ENCODE results near the gene ZNRF2.
"Not testable (repeated sequence)": the region's sequence is repeated elsewhere in the genome, so short reads cannot be mapped to it uniquely, and the experiment has no call there.

Gene ZNRF2

DNA sequence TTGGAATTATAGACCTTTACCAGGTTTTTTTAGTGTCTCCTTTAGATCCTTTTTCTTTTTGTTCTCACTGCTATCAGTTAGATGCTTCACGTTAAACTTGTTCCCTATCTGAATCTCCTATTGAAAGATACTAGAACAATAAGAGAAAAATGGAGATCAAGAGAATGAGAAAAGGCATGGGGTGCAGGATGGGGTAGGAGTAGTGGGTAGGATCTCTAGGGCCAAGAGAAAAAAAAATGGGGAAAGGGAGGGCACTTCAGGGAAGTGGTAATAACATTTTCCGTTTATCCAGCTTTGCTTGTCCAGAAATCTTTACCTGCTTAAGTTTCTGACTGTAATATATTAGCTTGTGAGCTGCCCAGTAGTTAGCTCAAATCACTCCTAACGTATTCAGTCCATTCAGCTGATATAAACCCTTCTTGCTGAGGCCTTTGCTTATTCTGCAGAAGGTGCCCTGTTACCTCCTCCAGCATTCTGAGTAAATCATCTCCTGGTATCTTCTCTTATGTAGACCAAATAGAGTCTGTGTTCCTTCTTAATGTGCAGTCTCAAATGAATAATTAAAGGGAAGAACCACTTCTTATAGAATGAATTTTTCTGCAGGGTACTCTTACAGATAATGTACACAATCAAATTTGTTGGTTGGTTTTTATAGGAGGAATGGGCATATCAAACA lies 69.7 kb downstream of the ZNRF2 start:
- DNase-seq (ENCODE audit: low read depth in 3 of 3), result no peak

DNA sequence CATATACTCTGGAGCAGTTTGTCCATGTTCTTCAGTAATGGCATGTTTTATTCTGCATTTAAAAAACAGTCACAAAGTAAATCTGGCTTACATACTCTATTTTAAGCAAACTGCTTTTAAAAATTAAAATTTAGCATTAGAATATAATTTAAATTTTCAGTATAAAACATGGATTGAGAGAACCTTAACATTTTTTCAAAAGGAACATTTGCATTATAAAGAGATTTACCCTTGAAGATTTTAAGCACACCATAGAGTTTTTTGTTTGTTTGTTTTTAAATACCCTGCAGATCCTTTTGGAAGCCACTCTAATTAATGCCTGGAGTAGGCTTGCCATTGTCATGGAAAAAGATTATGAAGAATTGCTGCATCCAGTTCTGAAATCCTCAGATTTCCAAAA lies 70.4 kb downstream of the ZNRF2 start:
- DNase-seq (ENCODE audit: low read depth in 3 of 3), result no peak

DNA sequence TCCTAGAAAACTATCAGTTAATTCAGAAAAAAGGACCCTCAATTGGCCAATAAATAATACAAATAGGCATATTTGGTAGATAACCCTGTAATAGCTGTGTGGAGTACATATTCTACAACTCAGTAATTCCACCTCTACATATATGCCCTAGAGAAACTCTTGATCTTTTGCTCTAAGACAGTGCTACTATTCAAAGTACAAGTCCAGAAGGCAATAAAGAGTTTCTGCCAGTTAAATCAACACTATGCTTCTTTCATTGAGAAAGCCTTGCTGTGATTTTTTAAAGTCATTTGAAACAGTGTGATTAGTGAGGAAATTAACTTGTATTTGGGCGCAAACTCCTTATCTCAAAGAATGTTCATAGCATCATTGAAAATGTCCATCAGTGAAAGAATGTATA lies 75.6 kb downstream of the ZNRF2 start:
- DNase-seq (ENCODE audit: low read depth in 3 of 3), result no peak

DNA sequence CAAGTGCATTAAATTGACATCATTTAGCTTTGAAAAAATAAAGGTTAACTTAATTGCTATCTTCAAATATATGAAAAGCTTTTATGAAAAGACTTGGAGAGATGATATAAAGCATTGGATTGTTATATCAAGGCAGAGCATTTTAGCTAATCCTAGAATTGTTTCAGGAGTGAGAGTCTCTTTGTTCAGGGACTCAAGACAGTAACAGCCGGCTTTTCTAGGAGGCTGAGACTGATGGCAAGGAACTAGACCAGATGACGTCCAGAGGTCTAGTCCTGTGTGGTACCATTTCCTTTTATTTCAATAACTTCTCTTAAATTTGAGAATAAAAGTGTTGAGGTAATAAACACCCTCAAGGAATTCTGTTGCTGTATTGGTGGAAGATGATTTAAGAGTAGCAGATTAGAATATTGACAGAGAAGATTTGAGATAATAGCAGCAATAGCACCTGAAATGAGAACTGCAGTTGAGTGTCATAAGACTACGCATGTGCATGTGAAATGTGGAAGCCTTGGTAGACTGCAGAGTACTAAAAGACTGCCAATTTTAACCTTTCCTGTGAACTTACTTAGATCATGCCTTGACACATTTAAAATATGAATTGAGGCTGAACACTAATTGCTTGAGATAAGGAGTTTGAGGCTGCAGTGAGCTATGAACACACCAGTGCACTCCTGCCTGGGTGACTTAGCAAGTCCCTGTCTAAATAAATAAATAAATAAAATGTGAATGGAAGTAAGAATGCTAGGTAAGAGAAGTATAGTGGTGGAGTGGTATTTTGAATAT lies 79.6 kb downstream of the ZNRF2 start:
- no peak for DNase-seq (ENCODE audit: low read depth in 3 of 3)

DNA sequence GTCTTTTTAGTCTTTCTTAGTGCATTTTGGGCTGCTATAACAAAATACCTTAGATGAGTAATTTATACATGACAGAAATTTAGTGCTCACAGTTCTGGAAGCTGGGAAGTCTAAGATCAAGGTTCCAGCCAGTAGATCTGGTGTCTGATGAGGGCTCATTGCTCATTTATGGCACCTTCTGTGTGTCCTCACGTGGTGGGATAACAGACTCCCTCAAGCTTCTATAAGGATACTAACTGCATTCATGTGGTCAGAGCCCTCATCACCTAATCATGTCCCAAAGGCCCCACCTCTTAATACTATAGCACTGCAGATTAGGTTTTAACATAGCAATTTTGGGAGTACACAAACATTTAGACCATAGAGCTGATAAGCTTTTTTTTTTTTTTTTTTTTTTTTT lies 80.4 kb downstream of the ZNRF2 start:
- no peak for DNase-seq (ENCODE audit: low read depth in 3 of 3)

DNA sequence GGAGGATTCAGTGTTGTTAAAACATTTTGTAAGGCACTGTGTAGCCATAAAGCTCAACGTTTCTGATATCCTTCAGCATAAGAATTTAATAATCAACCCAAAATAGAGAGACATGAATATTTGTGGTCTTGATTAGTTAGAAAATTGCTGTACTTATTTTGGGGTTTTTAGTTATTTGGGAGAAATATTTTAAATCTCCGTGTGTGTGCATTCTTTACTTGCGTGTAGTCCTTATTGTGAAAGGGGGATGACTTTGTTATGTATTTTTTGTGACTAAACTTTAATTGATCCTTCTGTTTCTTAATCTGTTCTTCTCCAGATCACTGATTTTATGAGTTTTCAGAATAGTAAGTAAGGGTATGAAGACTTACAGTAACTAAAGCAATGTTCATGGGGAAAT lies 81.2 kb downstream of the ZNRF2 start:
- no peak for DNase-seq (ENCODE audit: low read depth in 3 of 3)

DNA sequence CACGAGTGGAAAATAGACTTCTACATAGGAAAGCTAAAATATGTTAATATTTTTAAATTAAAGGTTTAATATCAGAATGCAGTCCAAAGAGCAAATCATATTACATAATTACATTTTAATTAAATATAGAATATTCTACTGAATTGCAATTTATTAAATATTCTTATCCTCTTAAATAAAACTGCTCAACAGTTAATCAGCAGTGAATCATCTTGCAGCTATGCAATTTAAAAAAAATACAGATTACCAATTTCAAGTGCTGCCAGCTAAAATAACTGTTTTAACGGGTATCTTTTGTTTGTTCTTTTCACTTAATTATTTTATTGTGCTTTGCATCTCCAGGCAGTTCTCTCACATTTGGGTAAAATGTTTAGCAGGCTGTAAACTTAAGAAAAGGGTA lies 82.2 kb downstream of the ZNRF2 start:
- DNase-seq (ENCODE audit: low read depth in 3 of 3), result no peak

DNA sequence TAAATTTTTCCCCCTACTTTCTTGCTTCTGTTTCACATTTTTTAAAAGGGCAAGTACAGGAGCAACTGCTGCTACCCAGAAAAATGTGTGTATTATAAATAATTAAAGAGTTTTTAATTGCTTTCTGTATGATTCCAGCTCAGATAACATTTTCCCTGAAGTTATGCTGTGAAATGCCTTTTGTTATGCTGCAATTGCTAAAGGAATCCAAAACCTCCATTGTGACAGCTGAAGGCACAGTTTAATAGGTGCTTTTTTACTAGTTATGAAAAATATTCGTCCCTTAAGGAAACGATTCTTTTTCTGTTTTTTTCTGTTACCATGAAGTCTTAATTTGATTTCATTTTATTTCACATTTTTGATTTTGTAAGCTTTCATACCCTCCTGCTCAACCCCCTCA lies 83.2 kb downstream of the ZNRF2 start:
- no peak for DNase-seq (ENCODE audit: low read depth in 3 of 3)

DNA sequence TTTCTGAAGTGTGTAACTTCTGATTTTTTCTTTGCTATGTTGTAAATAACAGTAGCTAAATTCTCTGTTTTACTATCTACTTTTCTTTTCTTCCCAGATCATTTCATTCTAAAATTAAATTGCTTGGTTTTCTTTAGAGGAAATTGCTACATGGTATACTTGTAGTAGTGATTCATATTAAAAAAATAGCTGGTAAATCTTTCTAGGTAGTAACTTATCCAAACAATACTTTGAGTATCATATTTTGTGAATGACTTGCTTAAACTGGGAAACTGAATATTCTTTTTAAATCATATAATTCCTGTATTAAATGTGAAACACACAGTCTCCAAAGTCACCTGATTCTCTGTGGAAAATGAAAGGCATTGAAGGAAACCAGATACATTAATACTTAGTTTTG lies 85.5 kb downstream of the ZNRF2 start:
- no peak for DNase-seq (ENCODE audit: low read depth in 3 of 3)

DNA sequence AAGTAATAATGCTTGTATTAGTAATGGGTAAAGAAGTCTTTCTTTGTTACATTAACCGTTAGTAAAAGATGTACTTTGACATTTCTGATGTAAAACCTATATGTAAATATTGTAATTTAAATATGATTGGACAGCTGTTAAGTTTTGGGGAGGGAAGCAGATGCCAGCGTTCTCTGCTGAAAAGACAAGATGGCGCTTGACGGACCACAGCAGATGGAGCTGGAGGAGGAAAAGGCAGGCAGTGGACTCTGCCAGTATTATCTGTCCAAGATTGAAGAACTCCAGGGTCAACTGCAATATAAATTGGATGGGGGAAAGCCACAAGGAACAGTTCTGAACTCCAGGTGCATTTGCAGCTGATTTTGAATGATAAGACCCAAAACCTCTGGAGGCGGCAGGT lies 86.9 kb downstream of the ZNRF2 start:
- DNase-seq (ENCODE audit: low read depth in 3 of 3), result no peak

DNA sequence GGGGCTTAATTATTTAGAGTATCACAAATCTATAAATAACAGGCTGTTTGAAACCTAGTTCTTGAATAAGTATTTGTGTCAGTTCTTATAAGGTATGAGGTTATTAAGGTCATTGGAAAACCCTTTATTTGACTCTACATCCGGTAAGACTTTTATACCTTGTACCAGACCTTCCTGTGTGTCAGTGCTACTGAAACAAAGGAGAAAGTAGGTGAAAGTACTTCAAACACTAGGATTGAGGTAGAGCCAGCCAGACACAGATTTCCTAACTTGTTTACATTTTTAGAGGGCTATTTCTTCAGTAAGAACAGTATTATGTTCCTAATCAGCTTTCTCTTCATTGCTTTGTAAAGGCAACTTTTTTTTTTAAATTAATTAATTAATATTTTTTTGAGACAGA lies 93.9 kb downstream of the ZNRF2 start:
- no peak for DNase-seq (ENCODE audit: low read depth in 3 of 3)

DNA sequence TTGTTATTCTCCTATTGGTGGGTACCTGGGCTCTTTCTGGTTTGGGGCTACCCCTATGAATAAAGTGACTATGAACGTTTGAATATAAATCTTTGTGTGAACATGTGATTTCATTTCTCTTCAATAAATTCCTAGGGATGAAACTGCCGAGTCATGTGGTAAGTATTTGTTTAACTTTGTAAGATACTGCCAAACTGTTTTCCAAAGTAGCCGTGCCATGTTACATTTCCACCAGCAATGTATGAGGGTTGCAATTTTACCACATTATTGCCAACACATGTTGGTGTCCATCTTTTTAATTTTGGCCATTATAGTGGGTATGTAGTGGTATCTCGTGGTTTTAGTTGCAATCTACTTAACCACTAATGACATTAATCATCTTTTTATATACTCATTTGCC lies 94.7 kb downstream of the ZNRF2 start:
- DNase-seq (ENCODE audit: low read depth in 3 of 3), result no peak

DNA sequence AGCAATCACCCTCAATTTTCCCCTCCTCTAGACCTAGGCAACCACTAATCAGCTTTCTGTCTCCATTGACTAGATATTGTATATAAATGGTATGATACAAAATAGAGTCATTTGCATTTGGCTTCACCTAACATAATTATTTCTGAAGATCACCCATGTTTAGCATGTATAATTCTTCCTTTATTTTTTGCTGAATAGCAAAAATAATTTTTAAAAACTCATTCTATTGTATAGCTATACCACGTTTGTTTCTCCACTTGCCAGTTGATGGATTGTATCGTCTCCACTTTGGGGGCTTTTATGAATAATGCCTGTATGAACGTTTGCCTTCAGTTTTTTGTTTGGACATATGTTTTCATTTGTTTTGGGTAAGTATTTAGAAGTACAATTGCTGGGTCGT lies 95.3 kb downstream of the ZNRF2 start:
- no peak for DNase-seq (ENCODE audit: low read depth in 3 of 3)

DNA sequence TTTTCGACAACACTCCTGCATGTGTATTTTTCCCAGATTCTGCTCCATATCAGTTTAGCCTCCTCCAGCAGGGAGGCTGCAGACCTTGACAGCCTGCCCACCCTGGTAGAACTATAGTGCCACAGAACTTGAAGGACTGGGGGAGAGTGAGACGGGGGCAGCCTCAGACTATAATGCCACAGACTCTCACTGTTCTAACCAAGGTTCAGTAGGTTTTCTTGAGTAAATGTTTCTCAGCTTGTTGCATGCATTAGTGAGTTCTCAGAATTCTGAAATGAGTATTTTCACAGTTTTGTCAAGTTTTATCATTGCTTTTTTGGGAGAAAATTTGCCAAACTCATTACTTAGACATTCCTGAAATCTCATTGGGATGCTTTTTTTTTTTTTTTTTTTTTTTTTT lies 95.9 kb downstream of the ZNRF2 start:
- no peak for DNase-seq (ENCODE audit: low read depth in 3 of 3)

DNA sequence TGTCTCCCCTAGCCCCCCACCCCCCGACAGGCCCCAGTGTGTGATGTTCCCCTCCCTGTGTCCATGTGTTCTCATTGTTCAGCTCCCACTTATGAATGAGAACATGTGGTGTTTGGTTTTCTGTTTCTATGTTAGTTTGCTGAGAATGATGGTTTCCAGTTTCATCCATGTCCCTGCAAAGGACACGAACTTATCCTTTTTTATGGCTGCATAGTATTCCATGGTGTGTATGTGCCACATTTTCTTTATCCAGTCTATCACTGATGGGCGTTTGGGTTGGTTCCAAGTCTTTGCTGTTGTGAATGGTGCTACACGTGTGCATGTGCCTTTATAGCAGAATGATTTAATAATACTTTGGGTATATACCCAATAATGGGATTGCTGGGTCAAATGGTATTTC lies 96.4 kb downstream of the ZNRF2 start:
- DNase-seq (ENCODE audit: low read depth in 3 of 3), result not testable (repeated sequence)

DNA sequence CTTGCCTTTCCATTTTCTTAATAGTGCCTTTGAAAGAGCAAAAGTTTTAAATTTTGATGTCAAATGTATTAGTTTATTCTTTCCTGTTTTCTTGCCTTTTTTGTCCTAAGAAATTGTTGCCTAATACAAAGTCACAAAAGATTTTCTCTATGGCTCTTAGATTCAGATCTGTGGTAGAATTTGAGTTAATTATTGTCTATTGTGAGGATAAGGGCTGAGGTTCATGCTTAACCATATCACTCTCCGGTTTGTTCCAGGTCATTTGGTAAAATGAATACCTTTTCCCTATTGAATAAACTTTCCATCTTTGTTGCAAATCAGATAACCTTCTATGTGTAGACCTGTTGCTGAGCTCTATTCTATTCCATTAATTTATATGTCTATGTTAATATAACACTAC lies 98.2 kb downstream of the ZNRF2 start:
- DNase-seq (ENCODE audit: low read depth in 3 of 3), result no peak

DNA sequence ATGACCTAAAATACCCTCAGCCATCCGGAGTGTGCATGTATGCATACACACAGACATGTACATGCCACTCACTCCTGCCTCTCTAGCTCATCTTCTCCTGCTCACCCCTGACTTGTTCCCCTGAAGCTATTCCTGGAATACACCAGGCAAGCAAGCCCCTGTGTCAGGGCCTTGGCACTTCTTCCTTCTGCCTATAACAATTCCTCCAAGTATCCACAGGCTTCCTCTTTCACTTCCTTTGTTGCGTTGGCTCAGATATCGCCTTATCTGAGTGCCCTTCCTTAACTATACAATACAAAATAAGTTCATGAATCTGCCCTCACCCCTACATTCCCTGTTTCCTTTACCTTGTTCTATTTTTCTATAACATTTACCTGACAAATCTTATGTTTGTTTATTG lies 105.4 kb downstream of the ZNRF2 start:
- no peak for DNase-seq (ENCODE audit: low read depth in 3 of 3)

DNA sequence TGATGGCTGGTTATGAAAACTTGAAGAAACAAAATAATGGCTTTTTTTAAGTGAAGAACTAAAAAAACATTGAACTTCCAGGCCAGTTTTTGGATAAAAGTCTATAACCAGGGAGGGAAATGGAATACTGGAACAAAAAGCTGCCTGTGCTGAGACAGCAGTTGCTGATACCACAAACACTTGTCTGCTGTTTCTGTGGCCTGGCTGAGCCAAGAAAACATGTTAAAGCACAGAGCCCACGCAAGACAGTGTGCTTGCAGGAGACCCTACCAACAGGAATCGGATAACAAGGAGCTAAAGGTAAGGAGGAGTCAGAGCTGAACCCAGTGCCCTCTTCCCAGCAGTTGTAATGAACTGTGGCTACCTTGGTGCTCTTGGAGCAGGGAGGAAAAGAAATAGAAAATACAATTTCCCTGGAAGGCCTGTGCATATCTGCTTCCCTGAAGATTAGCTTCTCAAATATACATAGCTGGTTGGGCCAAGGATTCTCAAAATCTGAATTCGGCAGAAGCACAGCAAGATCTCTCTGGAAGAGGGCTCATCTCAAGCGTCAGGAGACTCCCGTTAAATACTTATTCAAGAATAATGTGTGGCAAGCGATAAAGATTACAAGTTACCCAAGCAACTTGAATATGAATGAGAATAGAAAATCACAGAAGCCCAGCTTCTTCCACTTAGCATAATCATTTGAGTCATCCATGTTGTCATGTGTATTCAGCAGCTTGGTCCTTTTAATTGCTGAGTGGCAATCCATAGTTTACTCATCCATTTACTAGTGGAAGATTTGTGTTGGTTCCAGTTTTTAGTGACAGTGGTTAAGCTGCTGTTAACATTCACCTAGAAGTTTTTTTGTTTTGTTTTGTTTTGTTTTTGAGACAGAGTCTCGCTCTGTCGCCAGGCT lies 106.6 kb downstream of the ZNRF2 start:
- DNase-seq (ENCODE audit: low read depth in 3 of 3), result no peak

DNA sequence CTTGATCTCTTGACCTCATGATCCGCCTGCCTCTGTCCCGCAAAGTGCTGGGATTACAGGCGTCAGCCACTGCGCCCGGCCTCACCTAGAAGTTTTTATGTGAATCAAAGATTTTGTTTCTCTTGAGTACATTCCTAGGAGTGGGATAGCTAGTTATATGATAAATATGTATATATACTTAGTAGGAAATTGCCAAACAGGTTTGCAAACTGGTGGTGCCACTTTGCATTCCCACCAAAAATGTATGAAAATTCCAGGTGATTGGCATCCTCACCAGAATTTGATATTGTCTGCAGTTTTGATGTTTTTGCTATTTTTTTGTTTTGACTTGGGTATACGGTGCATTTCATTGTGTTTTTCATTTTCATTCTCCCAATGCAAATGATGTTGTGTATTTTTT lies 107.4 kb downstream of the ZNRF2 start:
- DNase-seq (ENCODE audit: low read depth in 3 of 3), result no peak

DNA sequence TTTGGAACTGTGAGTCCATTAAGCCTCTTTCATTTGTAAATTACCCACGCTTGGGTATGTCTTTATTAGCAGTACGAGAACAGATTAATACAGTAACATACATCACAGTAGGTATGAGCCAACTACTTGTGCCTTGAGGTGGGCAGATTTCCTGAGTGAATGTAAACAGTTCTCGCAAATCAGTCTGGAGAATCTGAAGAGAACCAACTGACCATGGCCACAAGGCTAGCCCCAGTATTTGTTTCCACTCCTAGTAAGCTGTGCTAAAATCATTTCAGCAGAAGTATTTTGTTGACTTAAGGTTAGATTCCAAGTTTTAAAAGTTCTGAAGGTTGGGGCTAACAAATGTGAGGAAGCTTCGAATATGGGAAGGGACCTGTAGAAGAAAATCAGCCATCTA lies 111.3 kb downstream of the ZNRF2 start:
- DNase-seq (ENCODE audit: low read depth in 3 of 3), result no peak

DNA sequence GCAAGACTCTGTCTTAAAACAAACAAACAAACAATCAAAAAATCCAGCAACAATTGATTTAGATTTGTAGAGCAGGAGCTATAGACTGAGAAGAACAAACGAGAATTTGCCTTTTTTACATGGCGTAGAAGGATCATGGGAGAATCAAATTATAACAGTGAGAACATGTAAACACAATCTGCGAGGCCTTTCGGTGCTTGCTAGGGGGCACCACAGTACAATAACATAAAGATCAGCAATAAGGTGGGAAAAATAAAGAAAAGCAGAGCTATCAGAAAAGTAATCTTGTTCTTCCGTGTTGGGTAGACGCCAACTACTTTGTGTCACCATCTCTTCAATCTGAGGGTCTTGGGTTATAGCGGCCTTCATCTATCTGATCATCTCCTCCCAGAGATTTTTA lies 112.0 kb downstream of the ZNRF2 start:
- DNase-seq (ENCODE audit: low read depth in 3 of 3), result no peak

DNA sequence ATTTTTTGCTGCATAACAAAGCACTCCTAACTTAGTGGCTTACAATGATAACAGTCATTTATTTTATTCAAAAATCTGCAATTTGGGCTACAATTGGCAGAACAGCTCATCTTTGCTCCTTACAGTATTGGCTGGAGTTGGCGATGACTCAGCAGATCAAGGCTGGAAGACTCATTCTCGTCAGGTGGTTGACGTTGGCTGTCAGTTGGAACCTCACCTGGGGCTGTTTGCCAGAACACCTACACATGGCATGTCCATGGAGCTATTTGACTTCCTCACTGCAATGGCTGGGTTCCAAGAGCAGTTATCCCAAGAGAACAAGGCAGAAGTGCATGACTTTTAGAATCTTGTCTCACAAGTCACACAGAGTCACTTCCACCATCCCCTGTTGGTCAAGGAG lies 119.1 kb downstream of the ZNRF2 start:
- no peak for DNase-seq (ENCODE audit: low read depth in 3 of 3)

DNA sequence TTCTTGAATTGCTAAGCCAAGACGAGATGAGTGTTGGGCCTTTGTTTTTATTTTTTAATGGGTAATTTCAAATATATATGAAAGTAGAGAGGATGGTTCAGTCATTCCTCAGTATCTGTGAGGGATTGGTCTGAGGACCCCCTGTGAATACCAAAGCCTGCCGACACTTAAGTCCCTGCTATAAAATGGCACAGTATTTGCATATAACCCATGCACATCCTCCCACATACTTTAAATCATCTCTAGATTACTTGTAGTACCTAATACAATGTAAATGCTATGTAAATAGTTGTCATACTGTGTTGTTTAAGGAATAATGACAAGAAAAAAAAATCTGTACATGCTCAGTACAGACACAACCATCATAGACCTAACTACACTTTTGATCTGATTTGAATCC lies 120.8 kb downstream of the ZNRF2 start:
- no peak for DNase-seq (ENCODE audit: low read depth in 3 of 3)
